GM19455 (cell line): ENCODE data around the gene CYSTM1.

Experiments
- ATAC-seq: cut with Tn5 transposase; IDR thresholded peaks from one replicate; pipeline ENCODE4 v1.9.1; 2021; ENCODE audit not compliant: unreplicated experiment

The CYSTM1 gene

DNA sequence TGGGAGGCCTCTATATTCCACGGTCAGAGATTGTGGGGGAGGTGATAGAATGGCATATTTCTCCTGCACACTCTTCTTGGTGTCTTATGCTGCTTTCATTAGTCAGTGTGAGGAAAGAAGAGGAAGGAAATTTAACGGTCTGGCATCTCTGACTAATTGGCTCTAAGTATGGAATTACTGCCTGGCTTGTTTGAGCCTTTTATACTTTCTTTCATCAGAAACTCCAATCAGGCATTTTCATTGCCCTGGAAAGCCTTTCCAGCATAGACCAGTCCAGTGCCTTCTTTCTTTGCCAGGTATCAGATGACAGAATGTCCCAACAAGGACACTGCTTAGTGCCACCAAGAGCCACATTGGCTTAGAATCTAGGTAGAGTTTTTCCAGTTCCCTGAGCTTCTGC is 30.2 kb downstream of the CYSTM1 start:
- no peak for ATAC-seq

DNA sequence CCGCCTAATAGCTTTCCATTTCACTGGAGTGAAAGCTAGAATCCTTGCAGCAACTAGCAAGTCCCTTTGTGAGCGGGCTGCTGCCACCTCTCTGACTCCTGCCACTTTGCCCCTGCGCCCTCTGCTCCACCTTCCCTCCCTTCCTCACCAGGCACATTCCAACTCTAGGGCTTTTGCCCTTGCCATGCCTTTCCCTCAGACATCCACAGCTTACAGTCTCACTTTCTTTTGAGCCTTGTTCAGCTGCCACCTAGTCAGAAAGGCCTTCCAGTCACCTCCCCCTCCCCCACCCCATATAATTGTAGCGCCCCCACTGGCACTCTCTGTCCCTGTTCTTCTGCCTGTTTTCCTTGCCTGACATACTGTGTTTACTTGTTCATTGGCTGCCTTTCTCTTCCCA is 31.0 kb downstream of the CYSTM1 start:
- no peak for ATAC-seq

DNA sequence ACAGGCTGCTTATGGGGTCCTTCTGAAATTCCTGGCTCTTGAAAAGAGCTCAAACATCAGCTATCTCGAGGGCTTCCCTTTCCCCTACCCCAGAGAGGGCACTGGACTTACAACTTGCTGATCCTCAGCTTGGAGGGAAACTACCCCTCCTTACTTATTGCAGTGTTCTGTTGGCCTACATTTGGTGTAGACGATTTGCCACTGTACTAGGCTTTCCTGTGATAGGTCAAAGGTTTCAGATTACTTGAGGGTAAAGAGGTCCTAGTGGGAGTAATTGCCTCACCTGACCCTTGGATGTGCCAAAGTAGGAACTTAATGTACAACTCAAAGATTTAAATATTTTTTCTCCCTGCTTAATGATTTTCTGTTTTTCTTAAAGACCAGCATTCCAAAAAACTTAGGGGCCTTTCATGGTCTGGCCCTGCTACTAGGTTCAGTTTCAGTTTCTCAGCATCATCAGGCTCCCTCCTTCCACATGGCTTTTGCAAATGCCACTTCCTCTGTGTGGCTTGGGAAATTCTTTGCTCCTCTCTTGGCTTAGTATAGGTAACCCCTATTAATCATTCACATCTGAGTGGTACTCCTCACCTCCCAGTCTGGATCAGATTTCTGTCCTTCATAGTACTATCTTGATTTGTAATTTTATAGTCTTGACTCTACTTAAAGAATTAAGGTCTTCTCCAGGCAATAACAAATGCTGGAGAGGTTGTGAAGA is 32.4 kb downstream of the CYSTM1 start:
- ATAC-seq = no peak

DNA sequence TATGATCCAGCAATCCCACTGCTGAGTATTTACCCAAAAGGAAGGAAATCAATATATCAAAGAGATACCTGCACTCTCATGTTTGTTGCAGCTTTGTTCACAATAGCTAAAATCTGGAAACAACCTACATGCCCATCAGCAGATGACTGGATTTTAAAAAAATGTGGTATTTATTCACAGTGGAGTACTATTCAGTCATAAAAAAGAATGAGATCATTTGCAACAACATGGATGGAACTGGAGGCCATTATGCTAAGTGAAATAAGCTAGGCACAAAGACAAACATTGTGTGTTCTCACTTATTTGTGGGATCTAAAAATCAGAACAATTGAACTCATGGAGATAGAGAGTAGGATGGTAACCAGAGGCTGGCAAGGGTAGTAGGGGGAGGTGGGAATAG is 33.1 kb downstream of the CYSTM1 start:
- no peak for ATAC-seq

DNA sequence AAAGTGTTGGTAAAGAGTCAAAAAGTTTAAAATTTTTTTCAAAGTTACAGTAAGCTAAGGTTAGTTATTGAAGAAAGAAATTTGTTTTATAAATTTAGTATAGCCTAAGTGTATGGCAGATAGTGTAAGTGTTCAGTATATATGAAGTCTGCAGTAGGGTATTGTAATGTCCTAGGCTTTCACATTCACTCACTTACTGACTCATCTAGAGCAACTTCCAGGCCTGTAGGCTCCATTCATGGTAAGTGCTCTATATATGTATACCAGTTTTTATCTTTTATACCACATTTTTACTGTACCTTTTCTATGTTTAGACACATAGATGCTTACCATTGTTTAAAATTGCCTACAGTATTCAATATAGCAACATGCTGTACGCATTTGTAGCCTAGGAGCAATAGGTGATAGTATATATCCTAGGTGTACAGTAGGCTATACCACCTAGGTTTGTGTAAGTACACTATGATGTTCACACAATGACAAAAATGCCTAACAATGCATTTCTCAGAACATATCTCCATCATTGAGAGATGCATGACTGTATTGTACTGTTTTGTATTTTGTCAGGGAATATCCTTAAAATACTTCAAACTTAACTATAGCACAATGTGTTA is 38.5 kb downstream of the CYSTM1 start:
- ATAC-seq = no peak

DNA sequence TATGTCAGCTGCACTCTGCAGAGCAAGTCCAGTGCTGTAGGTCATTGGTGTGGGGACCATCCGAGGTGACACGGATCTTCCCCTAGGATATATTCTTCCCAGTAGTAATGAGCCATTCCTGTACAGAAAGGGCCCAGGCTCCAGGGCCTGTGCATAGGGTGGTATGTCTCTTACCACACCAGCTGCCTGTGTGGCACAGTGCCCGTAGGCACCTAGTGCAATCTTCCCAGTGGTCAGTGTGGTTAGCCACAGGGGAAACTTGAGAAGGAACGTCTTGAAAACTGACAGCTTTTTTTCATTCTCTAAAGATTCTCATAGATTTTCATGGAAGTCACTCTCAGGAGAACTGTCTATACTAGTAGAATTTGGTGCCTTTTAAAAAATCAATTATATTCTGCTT is 39.8 kb downstream of the CYSTM1 start:
- no peak for ATAC-seq

DNA sequence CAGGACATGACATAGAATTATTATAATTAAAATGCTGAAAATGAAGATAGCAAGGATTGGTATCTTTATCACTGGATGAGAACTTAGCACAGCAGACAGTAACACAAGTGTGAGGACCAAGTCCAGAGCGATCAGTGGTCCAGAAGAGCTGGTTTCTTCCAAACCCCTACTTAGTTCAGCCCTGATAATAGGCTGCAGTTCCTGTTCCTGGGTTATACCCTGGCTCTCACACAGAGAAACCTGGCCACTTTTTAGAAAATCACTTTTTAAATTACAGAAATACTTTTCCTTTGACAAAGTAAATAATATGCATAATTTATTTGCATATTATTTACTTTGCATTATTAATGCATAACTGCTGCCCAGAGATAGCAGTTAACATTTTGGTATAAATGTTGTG is 40.3 kb downstream of the CYSTM1 start:
- ATAC-seq = no peak

DNA sequence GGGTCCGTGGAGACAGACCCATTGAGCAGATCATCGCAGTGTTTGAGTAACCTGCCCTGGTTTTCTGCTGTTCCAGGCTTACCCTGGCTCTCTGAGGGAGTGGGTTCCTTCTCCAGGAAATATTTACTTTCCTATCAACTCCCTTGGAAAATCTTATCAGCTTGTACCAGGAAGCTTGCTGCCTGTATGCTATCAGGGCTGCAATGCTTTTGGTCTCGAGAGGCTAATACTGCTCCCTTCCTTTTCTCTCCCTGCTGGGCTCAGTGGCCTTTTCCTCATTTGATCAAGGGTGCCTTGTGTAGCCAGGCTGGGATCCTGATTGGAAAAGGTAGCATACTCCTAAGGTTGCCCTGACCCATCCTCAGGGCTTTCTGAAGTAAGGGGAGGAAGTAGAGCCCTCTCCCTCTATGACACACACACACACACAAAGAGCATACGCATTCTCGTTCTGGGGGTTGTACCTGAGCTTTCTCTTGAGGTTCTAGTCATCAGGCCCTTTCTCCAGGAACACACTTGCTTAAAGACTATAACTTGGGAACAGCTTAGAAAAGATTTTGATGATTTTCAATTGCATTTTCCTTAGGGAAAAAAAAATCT is 41.6 kb downstream of the CYSTM1 start:
- no peak for ATAC-seq

DNA sequence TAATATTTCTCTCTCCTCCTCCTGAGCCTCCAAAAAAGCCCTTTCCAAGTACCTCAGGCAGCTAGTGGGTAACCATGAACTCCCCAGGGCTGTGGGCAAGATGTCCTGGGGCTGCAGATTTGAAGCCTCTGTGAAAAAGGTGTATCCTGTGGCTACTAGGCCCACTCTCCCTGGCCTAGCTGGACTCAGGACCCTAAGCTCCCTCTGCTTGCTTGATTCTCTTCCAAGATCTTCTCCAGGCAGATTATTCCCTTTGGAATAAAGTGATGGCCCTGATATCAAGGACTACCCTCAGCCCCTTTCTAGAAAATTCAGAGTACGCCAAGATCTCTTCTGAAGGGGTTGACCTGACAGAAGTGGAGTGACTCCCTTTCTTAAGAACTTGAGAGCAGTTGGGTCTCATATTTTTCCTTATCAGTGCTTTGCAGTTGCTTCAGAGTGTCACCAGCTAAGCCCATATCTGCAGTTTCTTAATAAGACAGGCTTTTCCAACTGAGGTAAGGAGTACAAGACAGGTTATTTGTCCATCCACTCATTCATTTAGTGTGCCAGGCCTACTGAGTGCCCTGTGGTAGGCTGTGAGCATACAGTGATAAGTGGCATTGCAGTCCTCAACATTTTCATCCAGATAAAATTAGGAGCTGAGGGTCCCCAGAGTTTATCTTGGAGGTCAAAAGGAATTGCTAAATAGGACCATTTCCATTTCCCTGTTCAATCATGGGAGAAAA is 42.5 kb downstream of the CYSTM1 start:
- ATAC-seq = no peak

DNA sequence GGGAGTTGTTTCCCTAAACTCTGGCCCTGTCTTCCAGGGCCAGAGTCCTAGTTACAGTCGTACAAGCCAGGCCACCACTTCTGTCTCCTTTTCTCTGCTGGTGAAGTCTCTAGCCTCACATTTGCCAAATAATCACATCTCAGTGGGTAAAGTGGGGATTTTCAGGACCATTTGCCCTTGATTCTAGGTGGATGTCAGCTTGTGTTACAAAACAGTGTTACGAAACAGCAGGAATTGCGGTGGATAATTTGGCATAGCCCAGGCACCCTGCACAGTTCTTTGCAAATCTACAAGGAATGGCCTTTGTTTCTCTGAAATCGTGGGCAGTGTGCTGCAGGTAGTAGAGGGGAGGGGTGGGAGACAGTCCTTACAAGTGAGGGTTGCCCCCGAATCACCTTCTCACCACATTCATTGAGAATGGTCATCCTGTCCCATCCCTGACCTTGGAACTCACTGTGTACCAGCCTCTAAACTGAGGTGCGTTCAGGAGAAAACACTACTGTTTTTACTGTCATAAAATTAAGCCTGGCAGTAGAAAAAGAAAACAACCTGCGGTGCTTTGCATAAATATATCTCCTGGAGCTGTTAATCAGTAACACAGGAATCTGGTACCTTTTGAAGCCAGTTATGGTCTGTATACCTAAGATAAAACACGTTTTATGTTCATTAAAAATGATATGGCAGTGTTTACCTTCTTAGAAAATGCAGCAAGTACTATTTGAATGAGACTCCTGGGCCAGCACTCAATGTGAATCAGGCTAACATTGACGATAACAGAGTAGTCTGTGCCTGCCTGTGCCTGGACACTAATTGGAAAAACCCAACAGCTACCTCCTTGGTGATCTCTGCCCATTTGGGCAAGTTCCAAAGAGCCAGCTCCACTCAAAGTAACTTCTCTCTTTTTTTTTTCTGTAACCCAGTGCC is 44.3 kb downstream of the CYSTM1 start:
- ATAC-seq = no peak

DNA sequence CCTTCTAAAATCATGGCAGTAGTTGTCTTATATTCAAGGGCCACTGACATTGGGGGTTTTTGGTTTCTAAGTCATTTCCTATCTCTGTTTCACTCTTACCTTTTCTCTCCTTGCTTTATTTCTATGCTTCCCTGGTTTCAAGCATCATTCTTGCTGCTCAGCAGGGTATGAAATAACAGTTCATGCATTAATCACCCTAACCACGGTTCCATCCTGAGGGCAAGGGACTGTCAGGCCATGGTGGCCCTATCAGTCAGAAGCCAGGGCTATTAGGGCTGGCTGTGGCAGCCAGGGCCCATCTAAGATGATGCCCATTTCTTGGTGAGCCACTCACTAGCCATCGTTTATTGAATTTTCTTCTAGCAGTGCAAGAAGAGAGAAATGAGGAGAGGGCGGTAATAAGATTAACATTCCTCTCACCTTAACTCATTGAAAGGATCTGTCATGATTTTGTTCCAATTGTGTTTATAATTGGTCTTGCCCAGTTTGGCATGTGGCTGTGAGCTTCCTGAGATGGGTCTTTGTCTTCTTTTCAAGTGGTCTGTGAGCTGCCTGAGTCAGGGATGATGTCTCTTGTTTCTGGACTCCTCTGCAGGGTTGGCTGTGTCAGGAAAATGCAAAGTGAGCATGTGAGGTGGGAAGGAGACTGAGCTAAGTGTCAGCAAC is 45.2 kb downstream of the CYSTM1 start:
- no peak for ATAC-seq

DNA sequence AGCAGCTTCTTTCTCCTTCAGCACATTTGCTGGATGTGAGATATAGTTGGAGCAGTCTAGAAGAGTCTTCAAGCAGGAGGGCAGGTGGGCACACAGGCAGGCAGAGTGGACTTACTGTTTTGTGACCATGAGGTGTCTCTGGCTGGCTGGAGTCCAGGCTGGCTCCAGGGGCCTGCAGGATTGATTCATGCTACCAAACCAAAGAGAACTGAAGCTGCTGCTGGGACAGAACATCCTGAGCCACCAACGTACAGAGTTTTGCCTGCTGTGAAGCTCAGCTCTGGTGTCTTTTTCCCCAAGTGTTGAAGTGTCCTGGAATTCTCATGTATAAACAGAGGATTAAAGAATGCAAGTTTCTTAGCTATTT is 45.7 kb downstream of the CYSTM1 start:
- ATAC-seq = no peak

DNA sequence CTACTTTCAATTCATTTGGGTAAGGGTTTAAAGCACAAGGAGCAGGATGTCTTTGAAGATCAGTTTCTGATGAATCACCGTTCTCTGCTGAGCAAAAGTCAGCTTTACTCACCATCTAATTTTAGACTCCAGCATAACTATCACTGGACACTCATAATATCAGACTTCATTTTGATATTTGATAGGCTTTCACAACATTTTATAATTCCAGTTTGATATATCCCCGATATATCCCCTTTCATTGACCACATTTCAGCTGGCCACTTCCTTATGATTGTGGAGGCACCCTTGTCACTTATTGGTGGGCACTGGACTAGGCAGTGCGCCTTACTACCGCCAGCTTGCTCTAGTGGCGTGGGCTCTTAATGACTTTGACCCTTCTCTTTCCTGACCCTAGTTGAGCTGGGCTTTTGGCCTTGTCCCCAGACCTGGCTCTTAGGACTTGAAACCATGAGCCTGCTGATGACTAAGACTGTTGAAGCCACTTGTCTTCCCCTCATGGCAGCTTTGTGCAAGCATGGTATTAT is 46.8 kb downstream of the CYSTM1 start:
- no peak for ATAC-seq

DNA sequence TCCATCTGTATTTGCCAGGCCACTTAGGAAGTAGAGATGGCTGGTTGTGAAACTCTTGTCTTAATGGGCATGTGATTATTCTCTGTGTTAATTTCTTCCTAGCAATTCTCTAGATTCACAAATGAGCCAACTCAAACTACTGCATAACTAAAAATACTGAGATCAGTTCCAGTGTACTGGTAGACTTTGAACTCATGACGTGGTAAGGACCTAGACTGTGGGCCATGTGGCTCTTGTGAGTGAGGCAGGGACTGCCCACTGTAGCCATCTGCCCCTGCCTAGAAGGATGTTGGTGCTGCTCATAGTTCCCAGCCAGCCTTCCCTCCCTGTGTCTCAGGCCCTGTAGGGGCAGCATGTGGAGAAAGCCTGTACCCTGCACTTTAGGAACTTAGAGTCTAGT is 47.4 kb downstream of the CYSTM1 start:
- no peak for ATAC-seq

DNA sequence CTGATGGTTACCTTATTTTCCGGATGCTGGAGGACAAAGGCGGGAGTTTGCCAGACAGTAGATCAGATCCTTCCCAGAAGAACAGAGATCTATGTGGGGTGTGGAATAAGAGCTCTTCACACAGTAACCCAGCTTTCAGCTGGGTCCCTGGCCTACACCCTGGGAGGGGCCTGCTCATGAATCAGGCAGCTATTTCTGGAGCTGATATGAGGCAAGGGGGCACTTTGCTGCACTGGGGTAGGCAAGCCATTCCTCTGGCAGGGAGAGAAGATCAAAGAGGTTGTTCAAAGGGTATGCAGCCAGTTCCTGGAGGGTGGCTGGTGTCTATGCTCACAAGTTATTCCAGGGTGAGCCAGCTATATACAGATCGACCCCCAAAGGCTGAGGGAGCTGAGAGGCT is 48.6 kb downstream of the CYSTM1 start:
- no peak for ATAC-seq

DNA sequence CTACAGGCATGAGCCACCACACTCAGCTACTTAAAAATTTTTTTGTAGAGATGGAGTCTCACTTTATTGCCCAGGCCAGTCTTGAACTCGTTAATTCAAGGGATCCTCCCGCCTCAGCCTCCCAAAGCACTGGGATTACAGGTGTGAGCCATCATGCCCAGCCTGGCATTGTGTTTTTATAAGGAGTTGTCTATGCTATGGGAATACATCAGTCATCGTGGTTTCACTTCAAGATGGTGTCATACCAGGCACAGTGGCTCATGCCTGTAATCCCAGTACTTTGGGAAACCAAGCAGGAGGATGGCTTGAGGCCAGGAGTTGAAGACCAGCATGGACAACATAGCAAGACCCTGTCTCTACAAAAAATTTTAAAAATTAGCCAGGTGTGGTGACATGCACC is 49.7 kb downstream of the CYSTM1 start:
- ATAC-seq = no peak

DNA sequence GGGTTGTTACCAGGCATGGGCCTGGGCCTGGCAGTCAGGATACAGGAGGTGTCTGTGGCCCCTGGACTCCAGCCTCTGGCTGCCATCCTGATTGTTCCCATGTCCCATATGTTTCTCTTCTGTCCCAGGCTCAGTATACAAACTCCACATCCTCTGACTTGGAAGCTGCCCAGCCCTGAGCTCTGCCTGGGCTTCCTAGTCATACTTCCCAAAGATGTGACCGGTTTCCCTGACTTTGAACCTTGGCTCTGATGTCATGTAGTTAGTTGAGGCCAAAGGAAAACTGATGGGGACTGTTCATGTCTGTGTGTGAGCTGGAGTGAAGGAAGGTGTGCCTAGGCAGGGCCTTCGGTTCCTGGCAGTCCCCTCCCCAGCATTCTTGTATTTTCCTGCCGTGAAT is 50.4 kb downstream of the CYSTM1 start:
- no peak for ATAC-seq

DNA sequence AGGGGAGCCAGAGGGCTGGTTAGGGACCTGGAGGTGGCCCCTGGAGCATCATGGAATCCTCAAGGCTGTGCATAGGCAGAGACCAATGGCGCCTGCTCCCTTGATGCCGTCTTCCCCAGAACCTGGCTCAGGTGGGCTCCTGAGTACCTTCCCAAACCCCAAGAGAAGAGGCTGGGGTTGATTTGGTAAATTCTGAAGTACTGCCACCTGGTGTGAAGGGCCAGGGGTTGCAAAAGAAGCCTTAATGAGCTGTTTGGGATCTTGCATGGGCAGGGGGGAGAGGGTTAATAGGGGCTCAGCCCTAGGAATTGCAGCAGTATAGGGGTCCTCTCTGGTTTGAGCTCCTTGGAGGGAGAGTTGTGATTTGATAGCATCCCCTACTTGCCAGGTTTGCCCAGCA is 52.1 kb downstream of the CYSTM1 start:
- no peak for ATAC-seq

DNA sequence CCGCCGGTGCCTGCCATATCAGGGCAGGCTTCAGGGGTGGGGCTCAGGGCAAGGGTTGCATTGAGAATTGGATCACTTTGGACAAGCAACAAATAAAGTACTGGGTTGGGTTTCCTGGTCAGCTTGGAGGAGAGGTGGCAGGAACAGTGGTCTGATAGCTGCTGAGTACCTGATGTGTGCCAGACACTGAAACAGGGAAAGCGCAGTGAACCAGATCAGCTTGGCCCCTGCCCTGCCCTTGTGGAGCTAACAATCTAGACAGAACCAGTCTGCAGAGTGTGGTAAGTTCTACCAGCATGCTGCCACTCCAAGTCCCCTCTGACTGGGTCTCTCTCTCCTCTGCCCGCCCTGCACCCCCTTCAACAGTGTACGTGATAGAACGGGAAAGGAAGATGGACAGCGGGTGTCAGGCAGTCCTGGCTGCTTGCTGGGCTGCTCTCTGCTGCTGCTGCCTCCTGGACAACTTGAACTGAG is 53.4 kb downstream of the CYSTM1 start:
- ATAC-seq = no peak

DNA sequence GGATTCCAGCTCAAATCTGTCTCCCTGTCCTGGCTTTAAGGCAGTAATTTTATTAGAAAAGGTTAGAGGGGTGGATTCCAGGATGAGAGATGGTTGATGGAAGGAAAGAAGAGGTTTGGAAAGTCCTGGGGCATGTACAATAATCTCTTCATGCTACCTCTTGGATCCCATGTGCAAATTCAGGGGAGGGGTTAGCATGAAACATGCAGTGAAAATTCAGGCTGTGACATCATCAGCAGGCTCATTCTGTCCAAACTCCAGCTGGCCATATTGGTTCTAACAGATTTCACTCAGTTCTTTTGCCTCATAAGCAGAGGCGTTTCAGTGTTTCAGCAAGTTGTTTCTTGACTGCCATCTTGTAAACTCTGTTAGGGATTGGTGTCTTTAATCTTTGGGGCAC is 55.4 kb downstream of the CYSTM1 start:
- no peak for ATAC-seq
